OCI-LY1 (cell line): ENCODE measurements around the gene SLC5A2.

ENCODE experiments used
- EZH2 ChIP-seq: fragments of 200-600 bp; sonication (generic), shearing (Covaris generic); IDR thresholded peaks from 2 replicates; pipeline ENCODE4 v1.8.0; 2017; ENCODE audit warnings: borderline replicate concordance, mixed run types, mild to moderate bottlenecking, antibody characterized with exemption, low read length, moderate library complexity, mixed read lengths
- TF ChIP-seq, protein P1 (sequence below): fragments of 200-600 bp; sonication (generic), shearing (Covaris generic); IDR thresholded peaks from 2 replicates; pipeline ENCODE4 v1.5.1; 2017; ENCODE audit warnings: mild to moderate bottlenecking, antibody characterized with exemption, low read length, moderate library complexity, mixed read lengths

DNA sequence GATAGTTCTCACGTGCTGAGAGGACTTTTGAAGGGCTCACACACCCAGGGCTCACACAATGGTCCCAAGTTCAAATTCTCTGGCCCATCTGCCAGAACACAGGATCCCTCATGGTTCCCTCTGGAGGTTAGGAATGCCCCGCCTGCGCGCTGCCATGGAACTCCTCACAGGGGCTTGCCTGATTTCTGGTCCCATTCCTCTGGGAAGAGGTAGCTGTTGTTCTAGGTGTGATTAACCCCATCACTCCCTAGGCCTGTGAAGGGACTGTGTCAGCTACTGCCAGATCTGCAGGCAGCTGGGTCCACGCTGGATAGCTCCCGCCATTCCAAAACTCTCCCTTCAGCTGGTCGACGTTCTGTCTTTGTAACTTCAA is 25.9 kb upstream of the SLC5A2 start:
- no peak for TF ChIP-seq EZH2
- TF ChIP-seq, protein P1, sequence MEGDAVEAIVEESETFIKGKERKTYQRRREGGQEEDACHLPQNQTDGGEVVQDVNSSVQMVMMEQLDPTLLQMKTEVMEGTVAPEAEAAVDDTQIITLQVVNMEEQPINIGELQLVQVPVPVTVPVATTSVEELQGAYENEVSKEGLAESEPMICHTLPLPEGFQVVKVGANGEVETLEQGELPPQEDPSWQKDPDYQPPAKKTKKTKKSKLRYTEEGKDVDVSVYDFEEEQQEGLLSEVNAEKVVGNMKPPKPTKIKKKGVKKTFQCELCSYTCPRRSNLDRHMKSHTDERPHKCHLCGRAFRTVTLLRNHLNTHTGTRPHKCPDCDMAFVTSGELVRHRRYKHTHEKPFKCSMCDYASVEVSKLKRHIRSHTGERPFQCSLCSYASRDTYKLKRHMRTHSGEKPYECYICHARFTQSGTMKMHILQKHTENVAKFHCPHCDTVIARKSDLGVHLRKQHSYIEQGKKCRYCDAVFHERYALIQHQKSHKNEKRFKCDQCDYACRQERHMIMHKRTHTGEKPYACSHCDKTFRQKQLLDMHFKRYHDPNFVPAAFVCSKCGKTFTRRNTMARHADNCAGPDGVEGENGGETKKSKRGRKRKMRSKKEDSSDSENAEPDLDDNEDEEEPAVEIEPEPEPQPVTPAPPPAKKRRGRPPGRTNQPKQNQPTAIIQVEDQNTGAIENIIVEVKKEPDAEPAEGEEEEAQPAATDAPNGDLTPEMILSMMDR: no peak
